ENCODE data around the gene CRTC1.
"Not testable (repeated sequence)": the region's sequence is repeated elsewhere in the genome, so short reads cannot be mapped to it uniquely, and the experiment has no call there.

CRTC1 gene

GRCh38 chr19:18731562-18732008, 48.1 kb downstream of the CRTC1 start:
- no peak overlapping the region for H3K4me3 Mint-ChIP-seq
- H3K36me3 Mint-ChIP-seq (ENCODE audit: low read depth) = no peaks in the 10 kb centered on the region
- DNase-seq = no peak
- H3K9me3 Mint-ChIP-seq = no peaks in the 10 kb centered on the region
- H3K27ac Mint-ChIP-seq = no peak overlapping the region
- H3K27me3 Mint-ChIP-seq = no peaks in the 10 kb centered on the region
- H3K4me1 Mint-ChIP-seq (ENCODE audit: low read depth) = peaks cover 3% of the 10 kb centered on the region

DNA sequence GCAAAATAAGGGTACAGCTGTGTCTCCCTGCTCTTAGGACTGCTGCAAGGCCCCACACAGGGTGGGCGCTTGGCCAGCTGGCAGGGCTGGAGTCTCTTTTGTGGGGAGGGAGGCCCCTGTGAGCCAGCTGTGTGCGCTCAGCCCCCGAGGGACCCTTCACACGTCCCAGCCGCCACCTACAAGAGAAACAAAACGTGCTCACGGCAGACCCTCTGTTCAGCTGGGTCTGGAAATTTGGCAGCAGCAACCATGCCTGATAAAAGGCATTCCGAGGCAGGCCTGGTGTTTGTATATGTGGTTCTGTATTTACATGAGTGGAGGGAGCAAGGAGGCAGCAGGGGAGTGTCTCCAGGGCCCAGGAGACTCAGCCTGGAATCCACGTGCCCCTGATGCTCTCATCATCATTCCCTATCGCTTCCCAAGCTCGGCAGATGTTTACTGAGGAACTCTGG, 49.7 kb downstream of the CRTC1 start:
- H3K36me3 Mint-ChIP-seq (ENCODE audit: low read depth) = no peaks in the 10 kb centered on the region
- H3K9me3 Mint-ChIP-seq = no peaks in the 10 kb centered on the region
- no peaks in the 10 kb centered on the region for H3K27me3 Mint-ChIP-seq
- H3K4me3 Mint-ChIP-seq = no peak overlapping the region
- DNase-seq = no peak
- no peak overlapping the region for H3K27ac Mint-ChIP-seq
- peaks cover 3% of the 10 kb centered on the region for H3K4me1 Mint-ChIP-seq (ENCODE audit: low read depth)

GRCh38 chr19:18733762-18734332, 50.4 kb downstream of the CRTC1 start:
- H3K9me3 Mint-ChIP-seq; H3K4me3 Mint-ChIP-seq; H3K36me3 Mint-ChIP-seq (ENCODE audit: low read depth); H3K27me3 Mint-ChIP-seq; H3K4me1 Mint-ChIP-seq (ENCODE audit: low read depth); DNase-seq; H3K27ac Mint-ChIP-seq: not testable (repeated sequence)

DNA sequence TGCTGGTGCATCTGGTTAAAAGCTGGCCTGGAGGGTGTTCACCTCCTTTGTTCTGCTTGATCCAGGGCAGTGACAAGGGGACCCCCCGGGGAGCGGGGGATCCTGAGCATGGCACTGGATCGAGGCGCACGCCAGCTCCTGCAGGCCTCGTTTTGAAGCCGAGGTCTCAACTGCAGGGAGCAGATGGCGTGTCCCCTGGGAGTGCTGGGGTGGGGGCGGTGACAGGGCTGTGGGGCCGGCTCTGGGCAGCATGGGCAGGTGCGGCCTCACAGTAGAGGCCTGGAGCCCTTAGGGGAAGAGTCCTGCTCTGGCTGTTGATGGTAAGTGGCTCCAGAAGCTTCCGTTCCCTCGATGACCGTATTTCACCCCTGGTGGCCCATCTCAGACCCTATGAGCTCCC, 51.8 kb downstream of the CRTC1 start:
- Mint-ChIP-seq H3K4me3 (no peak overlapping the region), H3K9me3 (no peaks in the 10 kb centered on the region), H3K27ac (no peak overlapping the region), H3K4me1 (ENCODE audit: low read depth) (peaks cover 3% of the 10 kb centered on the region), H3K36me3 (ENCODE audit: low read depth) (no peaks in the 10 kb centered on the region), H3K27me3 (no peaks in the 10 kb centered on the region)
- no peak for DNase-seq

DNA sequence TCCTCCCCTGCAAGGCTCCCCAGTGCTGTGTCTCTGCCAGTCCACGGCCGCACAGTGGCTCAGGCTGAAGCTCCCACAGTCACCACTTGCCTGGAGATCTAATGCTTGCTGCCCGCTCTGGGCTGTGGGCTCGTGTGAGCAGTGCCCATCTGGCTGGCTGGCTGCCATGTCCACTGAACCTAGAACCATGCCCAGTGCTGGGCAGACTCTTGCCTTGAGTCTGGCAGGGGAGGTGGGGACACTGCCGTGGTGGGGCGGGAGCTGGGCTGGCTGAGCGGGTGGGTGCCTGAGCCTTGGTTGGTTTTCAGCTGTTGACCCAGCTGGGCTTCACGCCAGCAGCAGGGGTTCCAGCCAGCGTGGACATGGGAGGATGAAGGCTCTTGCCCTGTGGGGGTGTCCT, 52.3 kb downstream of the CRTC1 start:
- H3K4me1 Mint-ChIP-seq (ENCODE audit: low read depth) = peaks cover 3% of the 10 kb centered on the region
- H3K36me3 Mint-ChIP-seq (ENCODE audit: low read depth) = no peaks in the 10 kb centered on the region
- H3K27me3 Mint-ChIP-seq = no peaks in the 10 kb centered on the region
- H3K4me3 Mint-ChIP-seq = no peak overlapping the region
- H3K9me3 Mint-ChIP-seq = no peaks in the 10 kb centered on the region
- no peak for DNase-seq
- H3K27ac Mint-ChIP-seq = no peak overlapping the region

GRCh38 chr19:18736415-18737336, 53.2 kb downstream of the CRTC1 start:
- Mint-ChIP-seq H3K27ac (no peak overlapping the region), H3K4me1 (ENCODE audit: low read depth) (no peaks in the 10 kb centered on the region), H3K4me3 (no peak overlapping the region), H3K9me3 (no peaks in the 10 kb centered on the region), H3K36me3 (ENCODE audit: low read depth) (no peaks in the 10 kb centered on the region), H3K27me3 (no peaks in the 10 kb centered on the region)
- no peak for DNase-seq

- Mint-ChIP-seq H3K9me3 (no peaks in the 10 kb centered on the region), H3K4me3 (no peak overlapping the region), H3K4me1 (ENCODE audit: low read depth) (no peaks in the 10 kb centered on the region), H3K27ac (no peak overlapping the region), H3K27me3 (no peaks in the 10 kb centered on the region), H3K36me3 (ENCODE audit: low read depth) (no peaks in the 10 kb centered on the region)
- no peak for DNase-seq
Observed at GRCh38 chr19:18737337-18737953, 54.0 kb downstream of the CRTC1 start.

- H3K36me3 Mint-ChIP-seq (ENCODE audit: low read depth) = no peaks in the 10 kb centered on the region
- DNase-seq = no peak
Observed at GRCh38 chr19:18737954-18738351, 54.5 kb downstream of the CRTC1 start.

DNA sequence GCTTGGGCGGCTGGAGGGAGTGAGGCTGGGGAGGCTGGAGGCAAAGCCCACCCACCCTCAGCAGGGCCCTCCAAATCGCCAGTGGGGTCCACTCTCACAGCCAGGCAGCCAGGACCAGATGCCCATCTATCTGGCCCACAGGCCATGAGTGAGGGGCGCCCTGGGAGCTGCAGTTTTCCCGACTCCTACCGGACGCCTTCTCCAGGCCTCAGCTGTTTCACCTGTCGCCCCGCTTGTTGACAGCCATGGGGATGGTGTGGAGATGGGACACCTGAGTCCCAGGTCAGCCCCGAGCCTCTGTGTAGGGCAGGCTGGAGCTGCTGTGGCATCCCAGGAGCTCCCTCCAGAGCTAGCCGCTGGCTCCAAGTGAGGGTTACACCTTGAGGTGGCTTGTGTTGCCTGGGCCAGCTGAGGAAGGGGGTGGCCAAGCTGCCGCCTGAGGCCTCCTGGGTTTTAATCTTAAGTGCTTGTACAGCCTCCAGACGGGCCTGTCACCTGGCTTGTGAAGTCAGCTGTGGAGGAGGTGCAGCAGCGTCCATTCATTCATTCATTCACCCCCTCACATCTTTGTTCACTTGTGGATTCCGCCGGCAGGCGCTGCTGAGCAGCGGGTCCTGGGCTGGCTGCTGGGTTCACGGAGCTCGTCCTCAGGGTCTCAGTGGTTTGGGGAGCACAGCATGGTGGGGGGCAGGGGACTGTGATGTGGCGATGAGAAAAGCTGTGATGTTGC, 55.6 kb downstream of the CRTC1 start:
- Mint-ChIP-seq H3K27me3 (no peaks in the 10 kb centered on the region), H3K9me3 (no peaks in the 10 kb centered on the region), H3K27ac (no peak overlapping the region), H3K4me3 (no peak overlapping the region), H3K36me3 (ENCODE audit: low read depth) (no peaks in the 10 kb centered on the region), H3K4me1 (ENCODE audit: low read depth) (no peaks in the 10 kb centered on the region)
- DNase-seq = no peak

More at GRCh38 chr19:18737954-18738351, 54.5 kb downstream of the CRTC1 start:
- Mint-ChIP-seq H3K27ac (no peak overlapping the region), H3K4me3 (no peak overlapping the region), H3K9me3 (no peaks in the 10 kb centered on the region), H3K27me3 (no peaks in the 10 kb centered on the region), H3K4me1 (ENCODE audit: low read depth) (no peaks in the 10 kb centered on the region)

DNA sequence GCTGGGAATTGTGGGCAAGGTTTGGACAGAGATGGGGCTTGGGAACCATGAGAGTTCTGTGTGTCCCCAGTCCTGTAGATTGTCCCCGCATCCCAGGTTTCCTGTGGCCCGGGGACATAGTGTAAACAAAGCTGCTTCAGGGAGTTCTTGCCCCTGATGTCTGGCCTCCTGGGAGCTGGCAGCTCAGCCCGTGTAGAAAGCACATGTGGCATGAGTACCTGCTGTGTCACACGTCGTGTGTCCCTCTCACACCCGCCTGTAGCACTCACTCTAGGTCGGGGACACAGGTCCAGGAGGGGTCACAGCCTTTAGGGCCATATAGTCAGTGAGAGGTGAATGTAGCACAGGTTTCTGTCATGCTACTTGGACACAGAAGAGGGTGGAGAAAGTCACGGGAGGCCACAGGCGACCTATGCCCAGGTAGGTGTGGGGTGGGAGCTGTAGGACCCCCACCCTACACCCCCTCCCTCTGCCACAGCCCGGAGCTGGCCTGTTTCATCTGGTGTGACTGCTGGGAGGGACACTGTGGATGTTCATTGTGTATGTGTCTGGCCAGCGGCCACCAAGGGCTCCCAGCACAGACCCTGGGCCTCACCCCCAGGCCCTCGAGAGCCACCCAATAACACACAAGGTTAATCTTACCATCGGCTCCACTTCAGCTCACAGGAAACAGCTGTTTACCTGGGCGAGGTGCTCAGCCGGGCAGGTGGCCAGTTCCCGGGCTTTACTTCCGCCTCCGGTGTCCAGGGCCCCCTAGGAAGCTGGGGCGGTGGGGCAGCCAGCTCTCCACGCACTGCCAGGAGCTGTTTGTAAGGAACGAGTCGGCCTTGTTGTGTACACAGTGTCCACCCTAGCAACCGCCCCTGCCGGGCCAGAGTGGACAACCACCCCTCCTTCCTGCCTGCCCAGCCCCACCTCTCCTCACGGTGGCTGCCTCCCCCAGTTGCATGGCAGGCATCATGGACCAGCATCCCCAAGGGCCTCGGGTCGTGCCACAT, 57.9 kb downstream of the CRTC1 start:
- DNase-seq = no peak
- Mint-ChIP-seq H3K4me3 (no peak overlapping the region), H3K27ac (no peak overlapping the region)

GRCh38 chr19:18742324-18742723, 58.8 kb downstream of the CRTC1 start:
- no peaks in the 10 kb centered on the region for H3K36me3 Mint-ChIP-seq (ENCODE audit: low read depth)
- H3K27ac Mint-ChIP-seq = no peak overlapping the region
- H3K4me3 Mint-ChIP-seq = no peak overlapping the region
- no peak for DNase-seq
- H3K27me3 Mint-ChIP-seq = no peaks in the 10 kb centered on the region
- no peaks in the 10 kb centered on the region for H3K9me3 Mint-ChIP-seq
- H3K4me1 Mint-ChIP-seq (ENCODE audit: low read depth) = no peaks in the 10 kb centered on the region

More for the DNA sequence above, 57.9 kb downstream of the CRTC1 start:
- Mint-ChIP-seq H3K9me3 (no peaks in the 10 kb centered on the region), H3K27me3 (no peaks in the 10 kb centered on the region), H3K36me3 (ENCODE audit: low read depth) (no peaks in the 10 kb centered on the region), H3K4me1 (ENCODE audit: low read depth) (no peaks in the 10 kb centered on the region)

DNA sequence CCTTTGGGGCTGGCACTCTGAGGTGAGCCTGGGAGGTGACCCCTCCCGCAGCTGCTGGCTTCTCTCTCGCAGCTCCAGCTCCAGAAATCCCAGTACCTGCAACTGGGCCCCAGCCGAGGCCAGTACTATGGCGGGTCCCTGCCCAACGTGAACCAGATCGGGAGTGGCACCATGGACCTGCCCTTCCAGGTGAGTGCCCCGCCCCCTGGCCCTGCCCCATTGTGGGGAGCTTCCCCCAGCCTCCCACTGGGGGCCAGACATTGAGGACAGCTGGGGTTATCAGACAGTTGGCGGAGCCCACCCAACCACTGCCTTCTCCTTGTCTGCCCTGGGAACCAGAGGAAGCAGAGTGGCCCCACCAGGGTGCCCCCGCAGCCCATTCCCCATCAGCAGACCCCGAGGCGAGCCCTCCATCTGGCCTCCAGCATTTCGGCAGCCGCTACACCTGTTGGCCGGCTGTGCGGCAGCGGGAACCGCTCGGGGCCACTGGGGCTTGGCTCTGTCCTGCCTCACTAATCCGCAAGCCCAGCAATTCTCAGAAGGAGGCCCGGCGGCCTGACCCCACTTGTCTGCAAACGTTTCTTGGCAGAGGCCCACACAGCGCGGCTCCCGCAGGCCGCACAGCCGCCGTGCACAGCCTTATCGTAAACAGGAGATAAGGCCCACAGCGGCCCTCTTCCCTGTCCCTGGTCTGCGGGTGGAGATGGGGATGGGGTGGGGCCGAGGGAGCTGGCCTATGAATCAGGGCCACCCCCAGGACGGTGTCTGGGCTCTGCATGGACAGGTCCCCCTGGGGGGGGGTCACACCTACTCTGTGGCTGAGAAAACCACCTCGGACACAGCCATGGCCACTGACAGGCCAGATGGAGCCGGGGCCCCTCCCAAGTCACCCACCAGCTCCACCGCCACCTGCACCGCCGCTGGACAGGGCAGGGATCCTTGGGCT, 59.6 kb downstream of the CRTC1 start:
- Mint-ChIP-seq H3K36me3 (ENCODE audit: low read depth) (no peaks in the 10 kb centered on the region), H3K4me3 (no peak overlapping the region), H3K27ac (no peak overlapping the region), H3K9me3 (no peaks in the 10 kb centered on the region), H3K4me1 (ENCODE audit: low read depth) (no peaks in the 10 kb centered on the region), H3K27me3 (no peaks in the 10 kb centered on the region)
- no peak for DNase-seq
